HL-60 (cell line): ENCODE data around the gene PNMT.

Experiments used
- CTCF ChIP-seq: IDR thresholded peaks from one replicate; pipeline ENCODE4 v1.5.1; 2011; ENCODE audit warnings: low read length, control low read depth, inconsistent platforms; ENCODE audit not compliant: insufficient read depth
- GABPA ChIP-seq: IDR thresholded peaks from 2 replicates; pipeline ENCODE4 v1.6.1; 2012; ENCODE audit warnings: low read depth
- POLR2AphosphoS5 ChIP-seq: IDR thresholded peaks from 2 replicates; pipeline ENCODE4 v1.6.1; 2012; ENCODE audit warnings: low read depth
- REST ChIP-seq: IDR thresholded peaks from 2 replicates; pipeline ENCODE4 v1.6.1; 2012; ENCODE audit warnings: low read depth; ENCODE audit not compliant: insufficient replicate concordance
- SPI1 ChIP-seq: IDR thresholded peaks from 2 replicates; pipeline ENCODE4 v1.6.1; 2012; ENCODE audit warnings: low read depth, mild to moderate bottlenecking, borderline replicate concordance

GRCh38 chr17:39701012-39701783 is 32.9 kb downstream of the PNMT start:
- no peak for TF ChIP-seq CTCF
- TF ChIP-seq POLR2AphosphoS5 = no peak
- no peak for TF ChIP-seq REST
- no peak for TF ChIP-seq GABPA
- TF ChIP-seq SPI1 = no peak
